ENCODE measurements around the gene ATP6V1B1. TPM values are rescaled to one million over a fixed set of nuclear protein-coding genes. Genes with fewer than 3 reads are reported as not detected.

The ATP6V1B1 gene
- total RNA-seq, 1 donor from 2014 or later: not detected

- peak; percentile 68 to 69 for DNase-seq (ENCODE audit: low read depth in 2 of 2)
Measured at GRCh38 chr2:70964596-70965386, 29.1 kb downstream of the ATP6V1B1 start.

GRCh38 chr2:70965506-70965905 is 29.8 kb downstream of the ATP6V1B1 start:
- no peak for DNase-seq (ENCODE audit: low read depth in 2 of 2)

GRCh38 chr2:70966681-70967080 is 31.0 kb downstream of the ATP6V1B1 start:
- DNase-seq (ENCODE audit: low read depth in 2 of 2): no peak

- no peak for DNase-seq (ENCODE audit: low read depth in 2 of 2)
Measured at GRCh38 chr2:70967189-70967588, 31.5 kb downstream of the ATP6V1B1 start.

GRCh38 chr2:70974592-70974991 is 38.9 kb downstream of the ATP6V1B1 start:
- DNase-seq (ENCODE audit: low read depth in 2 of 2): no peak

- no peak for DNase-seq (ENCODE audit: low read depth in 2 of 2)
Measured at GRCh38 chr2:70975237-70975636, 39.5 kb downstream of the ATP6V1B1 start.

GRCh38 chr2:70977605-70978205 is 42.0 kb downstream of the ATP6V1B1 start:
- peak; percentile 67 to 78 for DNase-seq (ENCODE audit: low read depth in 2 of 2)

- peak; percentile 15 to 40 for DNase-seq (ENCODE audit: low read depth in 2 of 2)
Measured at GRCh38 chr2:70978341-70979179, 42.9 kb downstream of the ATP6V1B1 start, which contains the start of gene ANKRD53. ANKRD53 (plus strand) TSS chr2:70978630; CDS start chr2:70978646, 16 bp downstream.

- no peak for DNase-seq (ENCODE audit: low read depth in 2 of 2)
Measured at GRCh38 chr2:70979180-70979488, 43.4 kb downstream of the ATP6V1B1 start.

GRCh38 chr2:70979626-70980025 is 43.9 kb downstream of the ATP6V1B1 start:
- no peak for DNase-seq (ENCODE audit: low read depth in 2 of 2)

GRCh38 chr2:70981421-70981820 is 45.7 kb downstream of the ATP6V1B1 start:
- no peak for DNase-seq (ENCODE audit: low read depth in 2 of 2)

- no peak for DNase-seq (ENCODE audit: low read depth in 2 of 2)
Measured at GRCh38 chr2:70981866-70982810, 46.4 kb downstream of the ATP6V1B1 start.

GRCh38 chr2:70982971-70983370 is 47.3 kb downstream of the ATP6V1B1 start:
- DNase-seq (ENCODE audit: low read depth in 2 of 2): no peak

GRCh38 chr2:70983506-70984227 is 48.0 kb downstream of the ATP6V1B1 start:
- DNase-seq (ENCODE audit: low read depth in 2 of 2): no peak

- DNase-seq (ENCODE audit: low read depth in 2 of 2): no peak
Measured at GRCh38 chr2:70984228-70984575, 48.5 kb downstream of the ATP6V1B1 start.

- DNase-seq (ENCODE audit: low read depth in 2 of 2): peak; percentile 69 to 75
Measured at GRCh38 chr2:70984576-70985282, 49.0 kb downstream of the ATP6V1B1 start.

GRCh38 chr2:70985283-70985688 is 49.6 kb downstream of the ATP6V1B1 start:
- DNase-seq (ENCODE audit: low read depth in 2 of 2): no peak

GRCh38 chr2:70985956-70986355 is 50.3 kb downstream of the ATP6V1B1 start:
- no peak for DNase-seq (ENCODE audit: low read depth in 2 of 2)

- no peak for DNase-seq (ENCODE audit: low read depth in 2 of 2)
Measured at GRCh38 chr2:70986499-70987189, 50.9 kb downstream of the ATP6V1B1 start.
